HPDE6-E6E7 (cell line): Measurements from ENCODE around the gene SLC8B1.

Experiments used
- DNase-seq: peaks from one replicate; pipeline ENCODE4 v3.0.0; 2011; ENCODE audit warnings: missing footprints; ENCODE audit errors: extremely low spot score

SLC8B1 gene

DNA sequence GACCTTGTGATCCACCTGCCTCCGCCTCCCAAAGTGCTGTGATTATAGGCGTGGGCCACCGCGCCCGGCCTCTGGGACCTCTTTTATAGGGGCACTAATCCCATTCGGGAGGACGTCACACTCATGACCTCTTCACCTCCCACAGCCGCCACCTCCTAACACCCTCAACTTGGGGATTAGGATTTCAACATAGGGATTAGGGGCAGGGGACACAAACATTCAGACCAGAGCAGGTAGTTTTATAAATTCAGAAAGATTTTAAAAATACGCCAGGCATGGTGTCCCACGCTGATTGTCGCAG lies 64.2 kb downstream of the SLC8B1 start:
- DNase-seq: no peak

DNA sequence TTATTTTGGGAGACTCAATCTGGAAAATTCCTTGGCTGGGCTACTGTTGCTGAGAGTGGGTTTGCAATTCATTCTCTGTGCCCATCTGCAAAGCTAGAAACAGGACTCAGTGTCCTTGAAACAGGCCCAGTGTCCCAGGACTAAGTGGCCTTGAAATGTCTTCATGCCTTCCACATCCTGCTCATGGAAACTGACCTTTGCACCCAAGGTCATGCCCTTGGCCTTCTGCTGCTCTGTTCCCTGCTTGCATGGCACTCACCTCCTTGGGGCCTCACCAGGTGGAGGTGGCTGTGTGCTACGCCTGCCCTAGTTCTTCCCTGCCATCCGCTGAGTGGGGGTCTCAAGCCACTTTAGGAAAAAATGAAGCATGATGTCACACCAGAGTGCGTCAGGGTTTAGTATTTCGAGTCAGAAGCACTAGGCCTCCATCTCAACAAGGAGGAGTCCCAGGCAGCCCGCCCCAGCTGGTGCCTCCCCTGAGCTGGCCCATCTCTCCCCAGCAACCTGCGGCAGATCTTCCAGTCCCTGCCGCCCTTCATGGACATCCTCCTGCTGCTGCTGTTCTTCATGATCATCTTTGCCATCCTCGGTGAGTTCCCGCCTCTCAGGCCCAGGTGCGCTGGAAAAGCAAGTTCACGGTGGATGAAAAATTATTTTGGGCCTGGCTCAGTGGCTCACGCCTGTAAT lies 65.5 kb downstream of the SLC8B1 start:
- no peak for DNase-seq

DNA sequence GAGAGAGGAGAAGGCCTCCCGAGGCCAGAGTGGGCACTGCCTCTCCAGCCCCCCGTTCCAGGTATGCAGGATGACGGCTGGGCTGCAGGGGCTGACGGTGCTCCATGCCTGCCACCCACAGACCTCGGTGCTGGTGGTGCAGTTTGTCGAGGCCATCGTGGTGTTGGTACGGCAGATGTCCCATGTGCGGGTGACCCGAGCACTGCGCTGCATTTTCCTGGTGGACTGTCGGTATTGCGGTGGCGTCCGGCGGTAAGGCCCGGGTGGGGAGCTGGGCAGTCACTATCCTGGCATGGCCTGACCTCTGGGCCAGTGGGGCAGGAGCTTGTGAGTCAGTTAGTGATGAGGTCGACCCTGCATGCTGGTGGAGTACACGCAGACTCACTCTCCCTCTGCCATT lies 66.3 kb downstream of the SLC8B1 start:
- no peak for DNase-seq

DNA sequence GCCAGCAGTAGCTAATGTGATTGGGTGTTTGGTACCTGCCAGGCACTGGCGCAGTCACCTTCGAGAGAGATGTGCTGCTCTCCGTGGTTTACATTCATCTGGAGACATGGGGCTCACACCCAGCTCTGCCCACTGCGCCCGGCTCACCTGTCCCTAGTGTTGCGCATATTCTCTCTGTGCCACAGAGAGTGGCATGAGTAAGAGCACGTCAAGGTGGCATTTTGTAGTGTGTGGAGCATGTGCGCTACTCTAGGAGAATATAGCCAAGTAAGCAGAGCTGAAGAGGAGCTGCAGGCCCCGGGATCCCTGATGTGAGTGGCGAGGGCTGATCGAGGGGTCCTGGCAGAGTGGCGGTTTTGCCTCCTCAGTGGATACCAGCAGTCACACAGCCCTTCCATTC lies 66.8 kb downstream of the SLC8B1 start:
- DNase-seq: no peak

DNA sequence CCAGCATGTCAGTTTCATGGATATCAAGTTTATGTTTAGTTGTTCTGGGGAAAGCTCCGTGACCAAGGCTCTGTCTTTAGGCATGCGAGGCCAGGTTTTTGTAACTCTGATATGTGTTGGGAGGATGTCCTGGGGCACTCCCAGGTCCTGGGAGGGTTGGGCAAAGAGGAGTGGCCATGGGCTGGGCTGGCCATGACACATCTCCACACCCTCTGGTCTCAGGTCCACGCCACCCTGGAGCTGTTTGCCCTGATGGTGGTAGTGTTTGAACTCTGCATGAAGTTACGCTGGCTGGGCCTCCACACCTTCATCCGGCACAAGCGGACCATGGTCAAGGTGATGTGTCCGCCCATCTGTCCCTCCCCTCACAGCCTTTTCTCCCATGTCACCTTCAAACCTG lies 67.3 kb downstream of the SLC8B1 start:
- DNase-seq: peak; percentile 32

DNA sequence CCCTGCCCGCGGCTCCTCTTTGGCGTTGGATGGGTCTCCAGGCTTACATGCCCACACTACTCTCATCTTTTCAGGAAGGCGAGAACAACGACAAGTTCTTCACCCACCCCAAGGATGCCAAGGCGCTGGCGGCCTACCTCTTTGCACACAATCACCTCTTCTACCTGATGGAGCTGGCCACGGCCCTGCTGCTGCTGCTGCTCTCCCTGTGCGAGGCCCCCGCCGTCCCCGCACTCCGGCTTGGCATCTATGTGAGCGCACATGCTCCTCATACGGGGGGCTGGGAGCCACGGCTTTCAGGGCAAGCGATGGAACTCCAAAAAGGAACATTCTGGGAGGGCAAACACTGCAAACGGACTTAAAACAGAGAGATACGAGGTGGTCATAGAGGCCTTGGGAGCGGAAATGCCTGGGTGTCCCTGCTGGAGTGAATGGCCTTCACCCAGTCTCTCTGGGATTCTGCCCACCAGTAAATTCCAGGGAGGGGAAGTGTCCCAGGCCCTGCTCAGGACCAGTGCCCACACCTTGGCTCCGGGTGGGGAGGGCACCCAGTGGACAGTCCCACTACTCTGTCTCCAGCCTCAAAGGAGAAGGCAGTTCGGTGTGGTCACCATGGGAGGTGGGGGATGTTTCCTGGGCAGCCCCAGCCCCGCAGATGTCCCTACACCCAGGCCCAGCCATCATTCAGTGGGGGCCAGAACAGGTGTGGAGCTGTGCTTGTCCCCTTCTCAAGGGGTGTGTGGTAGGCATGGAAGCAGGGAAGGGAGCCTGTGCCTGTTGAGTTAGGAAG lies 68.6 kb downstream of the SLC8B1 start:
- DNase-seq: no peak

DNA sequence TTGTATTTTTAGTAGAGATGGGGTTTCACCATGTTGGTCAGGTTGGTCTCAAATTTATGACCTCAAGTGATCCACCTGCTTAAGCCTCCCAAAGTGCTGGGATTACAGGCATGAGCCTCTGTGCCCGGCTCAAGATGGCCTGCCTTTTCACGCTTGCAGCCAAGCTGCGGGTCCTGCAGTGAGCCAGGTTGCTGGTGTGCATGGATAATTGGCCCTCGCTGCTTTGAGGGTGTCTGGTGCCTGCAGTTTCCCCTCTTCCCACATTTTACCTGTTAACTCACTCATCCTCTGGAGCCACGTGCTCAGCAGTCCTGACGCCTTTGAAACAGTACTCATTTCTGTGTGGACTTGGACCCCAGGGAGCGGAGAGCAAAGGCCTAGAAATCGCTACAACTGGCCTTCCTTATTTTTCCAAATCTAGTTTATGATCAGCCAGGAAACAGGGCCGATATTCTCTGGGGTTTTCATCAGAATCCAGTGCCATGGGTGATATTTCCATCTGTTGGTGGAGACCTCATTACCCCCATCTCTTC lies 71.4 kb downstream of the SLC8B1 start:
- DNase-seq: no peak

DNA sequence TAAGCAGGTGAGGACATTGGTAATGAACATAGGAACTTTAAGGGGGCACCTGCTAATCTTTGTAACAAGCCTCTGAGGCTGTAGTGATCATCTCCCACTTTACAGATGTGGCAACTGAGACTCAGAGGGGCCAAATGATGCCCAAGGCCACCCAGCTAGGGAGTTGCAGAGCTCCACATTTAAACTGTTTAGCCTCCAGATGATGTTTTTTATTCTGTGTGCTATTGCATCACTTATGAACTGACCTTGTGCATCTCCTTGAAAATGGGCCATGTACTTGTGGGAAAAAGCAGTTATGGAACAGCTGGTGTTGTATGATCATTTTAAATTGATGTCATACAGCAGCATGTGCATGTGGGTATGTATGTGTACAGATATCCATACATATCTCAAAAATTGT lies 72.2 kb downstream of the SLC8B1 start:
- no peak for DNase-seq

DNA sequence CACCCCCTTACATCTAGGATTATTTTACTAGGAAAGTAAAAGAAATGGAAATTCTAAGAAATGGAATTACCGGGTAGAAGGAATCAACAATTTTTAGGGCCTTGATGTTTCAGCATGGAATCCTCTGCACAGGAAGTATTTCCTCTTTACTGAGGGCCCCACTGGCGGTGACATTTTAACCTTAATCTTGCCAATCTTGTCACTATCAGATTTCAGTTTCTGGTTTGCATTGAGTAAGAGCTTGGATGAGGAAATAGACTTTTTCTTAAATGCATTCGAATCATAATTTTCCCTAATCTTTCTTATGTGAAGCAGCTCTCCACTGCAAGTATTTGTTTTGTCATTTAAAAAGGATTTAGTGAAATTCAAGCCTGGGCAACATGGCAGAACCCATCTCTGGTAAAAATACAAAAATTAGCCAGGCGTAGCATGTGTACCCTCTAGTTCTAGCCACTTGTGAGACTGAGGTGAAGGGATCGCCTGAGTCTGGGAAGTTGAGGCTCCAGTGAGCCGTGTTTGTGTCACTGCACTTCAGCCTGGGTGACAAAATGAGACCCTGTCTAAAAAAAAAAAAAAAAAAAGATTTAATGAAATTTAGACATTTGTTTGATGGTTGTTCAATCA lies 73.0 kb downstream of the SLC8B1 start:
- DNase-seq: no peak

DNA sequence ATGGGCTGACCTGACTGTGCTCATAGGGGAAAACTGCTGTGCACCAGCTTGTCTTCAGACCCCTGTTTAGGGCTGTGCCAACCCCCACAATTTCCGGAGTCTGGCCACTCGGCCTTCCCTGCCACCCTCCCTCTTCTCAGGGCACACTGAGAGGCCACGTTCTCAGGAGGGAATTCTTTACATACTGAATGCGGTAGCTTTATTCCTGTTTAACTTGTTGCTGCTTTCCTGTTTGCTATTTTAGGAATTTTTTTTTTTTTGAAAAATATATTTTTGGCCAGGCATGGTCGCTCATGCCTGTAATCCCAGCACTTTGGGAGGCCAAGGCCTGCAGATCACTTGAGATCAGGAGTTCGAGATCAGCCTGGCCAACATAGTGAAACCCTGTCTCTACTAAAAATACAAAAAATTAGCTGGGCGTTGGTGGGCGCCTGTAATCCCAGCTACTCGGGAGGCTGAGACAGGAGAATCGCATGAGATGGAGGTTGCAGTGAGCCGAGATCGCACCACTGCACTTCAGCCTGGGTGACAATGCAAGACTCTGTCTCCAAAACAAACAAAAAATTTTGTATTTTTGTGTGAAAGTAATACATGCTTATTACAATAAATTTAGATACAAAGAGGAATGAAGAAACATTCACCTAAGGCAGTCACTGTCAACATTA lies 74.1 kb downstream of the SLC8B1 start:
- DNase-seq: no peak

DNA sequence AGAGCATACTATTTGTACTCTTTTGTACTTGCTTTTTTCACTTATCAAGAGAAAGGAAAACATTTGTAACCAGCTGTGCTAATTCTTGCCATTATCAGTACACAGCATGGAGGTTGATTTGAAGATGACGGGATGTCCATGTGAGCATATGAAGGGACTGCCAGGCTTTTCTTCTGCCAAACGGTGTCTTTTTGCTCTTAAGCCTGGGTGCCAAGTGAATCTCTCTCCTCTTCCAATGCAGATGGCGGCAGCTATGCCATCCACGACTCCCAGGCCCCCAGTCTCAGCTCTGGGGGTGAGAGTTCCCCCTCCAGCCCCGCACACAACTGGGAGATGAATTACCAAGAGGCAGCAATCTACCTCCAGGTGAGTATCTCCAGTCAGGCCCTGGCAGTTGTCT lies 74.8 kb downstream of the SLC8B1 start:
- no peak for DNase-seq

DNA sequence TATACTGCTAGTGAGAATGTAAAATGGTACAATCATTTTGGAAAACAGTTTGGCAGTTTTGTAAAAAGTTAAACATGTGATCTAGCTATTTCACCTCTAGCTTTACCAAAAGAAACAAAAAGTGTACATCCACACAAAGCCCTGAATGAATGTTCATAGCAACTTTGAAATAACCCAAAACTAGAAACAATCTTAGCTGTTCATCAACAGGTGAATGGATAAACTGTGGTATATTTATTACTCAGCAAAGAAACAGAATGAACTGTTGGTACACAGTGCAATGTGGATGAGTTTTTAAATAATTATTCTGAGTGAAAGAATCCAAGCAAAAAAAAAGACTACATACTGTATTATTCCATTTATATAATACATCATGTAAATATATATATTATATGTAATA lies 77.3 kb downstream of the SLC8B1 start:
- no peak for DNase-seq

DNA sequence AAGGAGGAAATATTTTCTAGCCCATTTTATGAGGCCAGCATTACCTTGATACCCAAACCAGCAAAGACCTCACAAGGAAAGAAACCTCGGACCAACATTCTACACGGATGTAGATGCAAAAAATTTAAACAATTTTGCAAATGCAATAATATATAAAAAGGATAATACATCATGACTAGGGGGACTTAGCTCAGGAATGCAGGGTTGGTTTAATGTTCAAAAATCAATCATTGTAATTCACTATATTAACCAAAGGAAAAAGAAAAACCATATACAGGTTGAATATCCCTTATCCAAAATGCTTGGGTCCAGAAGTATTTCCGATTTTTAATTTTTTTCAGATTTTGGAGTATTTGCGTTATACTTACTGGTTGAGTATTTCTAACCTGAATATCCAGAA lies 80.6 kb downstream of the SLC8B1 start:
- DNase-seq: no peak

DNA sequence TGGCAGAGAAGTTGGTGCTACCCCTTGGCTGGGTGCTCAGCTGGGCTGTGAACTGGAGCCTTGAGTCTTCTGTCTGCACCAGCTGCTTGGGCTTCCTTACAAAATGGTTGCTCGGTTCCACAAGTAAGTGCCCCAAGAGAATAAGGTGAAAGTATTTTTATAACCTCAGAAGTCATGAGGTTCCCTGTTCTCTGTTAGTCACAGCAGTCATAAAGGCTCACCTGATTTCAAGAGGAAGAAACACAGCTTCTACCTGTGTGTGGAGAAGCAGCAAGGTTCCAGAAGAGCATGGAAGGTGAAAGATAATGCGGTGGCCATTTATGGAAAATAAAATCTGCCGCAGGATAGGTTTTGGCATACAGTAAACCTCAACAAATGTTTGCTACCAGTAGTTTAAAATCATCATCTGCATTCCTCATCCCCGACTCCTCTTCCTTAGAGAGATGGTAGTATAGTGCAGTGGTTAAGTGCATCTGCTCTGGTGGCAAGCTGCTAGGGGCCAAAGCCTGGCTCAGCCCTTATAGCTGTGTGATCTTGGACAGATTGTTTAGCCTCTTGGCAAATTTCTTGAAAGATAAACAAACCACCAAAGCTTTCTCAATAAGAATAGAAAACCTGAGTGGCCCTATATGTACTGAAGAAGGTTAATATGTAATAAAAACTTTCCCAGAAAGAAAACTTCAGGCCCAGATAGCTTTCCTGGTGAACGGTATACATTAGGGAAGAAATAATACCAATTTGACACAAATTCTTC lies 81.2 kb downstream of the SLC8B1 start:
- no peak for DNase-seq

DNA sequence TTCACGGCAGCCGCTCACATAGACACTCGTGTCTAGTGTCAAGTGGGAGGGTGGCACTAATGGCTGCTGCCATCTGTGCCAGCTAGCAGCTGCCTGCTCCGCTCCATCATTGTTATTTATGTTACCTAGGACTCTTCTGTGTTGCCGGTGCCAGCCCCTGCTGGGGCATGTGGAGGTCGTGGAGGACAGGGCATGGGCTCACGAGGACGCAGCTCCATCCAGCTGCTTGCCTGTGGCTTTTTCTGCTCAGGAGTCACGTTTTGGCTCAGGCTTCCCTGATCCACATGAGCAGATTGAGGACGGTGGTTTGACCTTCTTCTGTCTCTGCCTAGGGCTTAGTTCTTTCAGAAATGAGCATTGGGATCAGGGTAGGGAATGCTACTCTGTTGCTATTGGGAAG lies 82.4 kb downstream of the SLC8B1 start:
- DNase-seq: no peak

DNA sequence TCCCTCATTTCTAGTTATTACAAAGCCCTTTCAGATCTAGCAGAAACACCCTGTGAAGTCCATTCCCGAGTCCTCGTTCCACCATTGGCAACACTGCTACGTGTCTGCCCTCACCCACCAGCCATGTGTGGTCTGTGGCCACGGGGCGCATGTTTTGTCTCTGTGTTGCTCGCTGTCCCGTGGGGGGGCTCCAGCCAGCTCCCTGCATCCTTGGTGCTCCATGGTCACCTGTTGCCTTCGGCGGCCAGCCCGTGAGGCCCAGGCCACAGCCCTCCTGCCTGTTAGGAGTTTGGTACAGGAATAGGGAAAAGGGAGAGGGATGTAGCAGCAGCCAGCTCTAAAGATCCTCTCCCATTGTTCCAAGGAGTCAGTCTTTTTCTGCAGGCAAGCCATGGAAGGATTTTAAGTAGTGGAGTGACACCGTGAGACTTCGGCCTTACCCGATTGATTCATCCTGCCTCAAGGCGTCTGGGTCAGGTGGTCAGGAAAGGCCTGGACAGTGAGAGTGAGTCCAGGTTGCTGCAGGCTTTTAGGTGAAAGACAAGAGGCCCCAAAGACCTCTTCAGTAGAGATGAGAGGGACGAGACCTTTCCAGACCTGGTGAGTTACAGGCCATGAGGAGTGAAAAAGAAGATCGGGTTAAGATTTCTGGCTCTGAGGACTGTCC lies 83.4 kb downstream of the SLC8B1 start:
- no peak for DNase-seq

DNA sequence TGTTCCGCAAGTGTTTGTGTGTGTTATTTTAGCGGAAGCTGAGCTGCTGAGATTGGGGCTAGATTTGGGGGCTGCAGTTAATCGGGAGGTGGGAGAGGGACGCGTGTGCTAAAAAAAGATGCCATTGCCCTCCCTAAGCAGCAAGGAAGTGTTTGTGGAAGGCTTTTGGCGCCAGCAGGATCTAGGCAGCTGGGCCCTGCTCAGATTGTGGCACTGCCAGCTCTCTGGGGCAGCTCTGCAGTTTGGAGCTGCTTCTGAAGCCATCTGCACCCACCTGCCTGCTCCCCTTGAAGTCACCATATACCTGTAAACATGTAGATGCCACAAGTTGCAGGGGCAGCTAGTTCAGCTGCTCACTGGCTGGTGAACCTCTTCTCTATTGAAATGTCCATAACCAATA lies 84.9 kb downstream of the SLC8B1 start:
- DNase-seq: no peak

DNA sequence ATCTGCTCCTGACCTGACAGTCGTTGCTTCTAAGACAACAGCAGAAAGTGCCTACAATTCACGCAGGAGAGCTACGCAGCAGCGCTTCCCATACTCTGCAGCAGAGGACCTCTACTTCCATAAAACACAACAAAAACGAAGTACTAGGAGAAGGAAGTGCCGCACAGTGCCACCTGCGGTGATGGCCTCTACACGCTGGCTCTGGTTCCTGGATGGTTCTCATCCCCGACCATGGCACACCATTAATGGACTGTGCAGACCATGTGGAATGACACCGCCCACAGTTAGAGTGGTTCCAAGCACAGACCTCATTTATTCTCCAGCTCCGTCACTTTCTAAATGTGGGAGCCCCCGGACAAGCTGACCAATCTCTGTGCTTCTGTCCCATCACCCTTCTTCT lies 85.4 kb downstream of the SLC8B1 start:
- no peak for DNase-seq

DNA sequence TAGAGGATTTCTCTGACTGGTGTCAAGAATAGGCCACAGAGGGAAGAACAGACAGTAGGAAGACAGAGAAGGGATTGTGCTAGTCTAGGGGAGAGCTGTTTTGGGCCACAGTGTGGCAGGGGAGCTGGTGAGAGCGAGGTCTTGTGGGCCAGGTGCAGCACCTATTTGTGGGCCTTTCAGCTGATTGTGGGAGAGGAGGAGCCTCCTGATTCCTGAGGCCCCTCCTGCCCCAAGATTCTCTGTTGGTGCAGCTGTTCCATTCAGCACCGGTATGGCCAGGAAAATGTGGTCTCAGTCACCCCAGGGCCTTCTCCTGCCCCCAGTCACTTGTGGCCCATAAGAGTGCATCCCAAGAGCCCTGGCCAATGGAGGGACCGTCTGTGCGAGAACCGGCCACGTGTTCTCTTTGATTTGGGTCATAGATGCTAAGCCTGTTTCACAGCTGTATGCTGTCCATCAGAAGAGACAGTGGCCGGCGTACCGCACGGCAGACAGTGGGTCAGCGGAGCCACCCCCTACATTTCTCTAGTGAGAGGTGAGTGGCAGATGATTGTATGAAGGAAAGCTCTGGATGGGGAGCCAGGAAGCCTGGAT lies 86.0 kb downstream of the SLC8B1 start:
- no peak for DNase-seq
